HG02642 (cell line): ENCODE measurements around the gene TIGD4.

Experiments
- ATAC-seq: cut with Tn5 transposase; IDR thresholded peaks from one replicate; pipeline ENCODE4 v1.9.1; 2021; ENCODE audit warnings: mild to moderate bottlenecking; ENCODE audit not compliant: unreplicated experiment, poor library complexity

TIGD4 gene

GRCh38 chr4:152728343-152728742 lies 51.2 kb downstream of the TIGD4 start:
- ATAC-seq, result no peak

GRCh38 chr4:152727784-152728183 lies 51.7 kb downstream of the TIGD4 start:
- ATAC-seq, result no peak

GRCh38 chr4:152724494-152724893 lies 55.0 kb downstream of the TIGD4 start:
- ATAC-seq, result no peak

- no peak for ATAC-seq
Measured at GRCh38 chr4:152723236-152723635, 56.3 kb downstream of the TIGD4 start.

- no peak for ATAC-seq
Measured at GRCh38 chr4:152719801-152720556, 59.6 kb downstream of the TIGD4 start.
